NCI-H2029 (cell line): Measurements from ENCODE around the gene MRFAP1L1.
A peak's percentile ranks its signal among the peaks of the same experiment; 100 is the strongest.
"Not testable (repeated sequence)": the region's sequence is repeated elsewhere in the genome, so short reads cannot be mapped to it uniquely, and the experiment has no call there.

Experiments used
- DNase-seq: peaks from one replicate; lab custom pipeline; 2025; lab: John Stamatoyannopoulos, UW

Gene MRFAP1L1

GRCh38 chr4:6709230-6710114, at the start of gene MRFAP1L1:
TSS of gene MRFAP1L1 (minus strand) at chr4:6709865. CDS start at chr4:6709629, 236 bp downstream.
- DNase-seq: peak; percentile 91

GRCh38 chr4:6758728-6759127, 49.1 kb upstream of the MRFAP1L1 start:
- DNase-seq: no peak

GRCh38 chr4:6756345-6756744, 46.7 kb upstream of the MRFAP1L1 start:
- DNase-seq: not testable (repeated sequence)

- no peak for DNase-seq
Observed at GRCh38 chr4:6755088-6755753, 45.6 kb upstream of the MRFAP1L1 start.

- DNase-seq: no peak
Observed at GRCh38 chr4:6754481-6755087, 44.9 kb upstream of the MRFAP1L1 start.

- no peak for DNase-seq
Observed at GRCh38 chr4:6753891-6754290, 44.2 kb upstream of the MRFAP1L1 start.

- DNase-seq: no peak
Observed at GRCh38 chr4:6753103-6753560, 43.5 kb upstream of the MRFAP1L1 start.

GRCh38 chr4:6752486-6752829, 42.8 kb upstream of the MRFAP1L1 start:
- no peak for DNase-seq

- peak; percentile 45 for DNase-seq
Observed at GRCh38 chr4:6751611-6752485, 42.2 kb upstream of the MRFAP1L1 start.

GRCh38 chr4:6750286-6751221, 40.9 kb upstream of the MRFAP1L1 start:
- DNase-seq: no peak

- DNase-seq: peak; percentile 32
Observed at GRCh38 chr4:6749340-6750171, 39.9 kb upstream of the MRFAP1L1 start.

GRCh38 chr4:6748286-6748685, 38.6 kb upstream of the MRFAP1L1 start:
- DNase-seq: no peak

GRCh38 chr4:6747294-6748051, 37.8 kb upstream of the MRFAP1L1 start:
- peak; percentile 89 for DNase-seq

GRCh38 chr4:6746721-6747293, 37.1 kb upstream of the MRFAP1L1 start:
- DNase-seq: peak; percentile 93

GRCh38 chr4:6742989-6743388, 33.3 kb upstream of the MRFAP1L1 start:
- no peak for DNase-seq

- DNase-seq: no peak
Observed at GRCh38 chr4:6742507-6742906, 32.8 kb upstream of the MRFAP1L1 start.

GRCh38 chr4:6740347-6740746, 30.7 kb upstream of the MRFAP1L1 start:
- DNase-seq: no peak

GRCh38 chr4:6739920-6740319, 30.3 kb upstream of the MRFAP1L1 start:
- DNase-seq: no peak
